MM.1S (cell line): ENCODE data around the gene UGT1A10.
"Not testable (repeated sequence)": the region's sequence is repeated elsewhere in the genome, so short reads cannot be mapped to it uniquely, and the experiment has no call there.

Experiments used
- DNase-seq: peaks from one replicate; pipeline ENCODE4 v3.0.0-alpha.2; 2015
- H2AFZ ChIP-seq: fragments of 300-600 bp; sonication (generic); 2 replicates; pipeline ENCODE4 v1.6.0; 2016; ENCODE audit warnings: antibody characterized with exemption, low read length
- H3F3A ChIP-seq: fragments of 300-600 bp; sonication (generic); 2 replicates; pipeline ENCODE4 v1.6.1; 2016; ENCODE audit warnings: mild to moderate bottlenecking, antibody characterized with exemption, low read length, moderate library complexity, mixed read lengths; ENCODE audit not compliant: insufficient read depth
- H3K27ac ChIP-seq: fragments of 300-600 bp; sonication (generic); 2 replicates; pipeline ENCODE4 v1.5.1; 2016; ENCODE audit warnings: mild to moderate bottlenecking, low read length
- H3K27me3 ChIP-seq: fragments of 300-600 bp; sonication (generic); replicated peaks from 2 replicates; pipeline ENCODE4 v1.6.0; 2016; ENCODE audit warnings: low read length; ENCODE audit not compliant: insufficient read depth
- H3K36me3 ChIP-seq: fragments of 300-600 bp; sonication (generic); replicated peaks from 2 replicates; pipeline ENCODE4 v1.6.1; 2016; ENCODE audit warnings: mild to moderate bottlenecking, low read length, mixed read lengths; ENCODE audit not compliant: insufficient read depth
- H3K4me1 ChIP-seq: fragments of 300-600 bp; sonication (generic); 2 replicates; pipeline ENCODE4 v1.6.1; 2016; ENCODE audit warnings: low read length, mixed read lengths
- H3K4me2 ChIP-seq: fragments of 300-600 bp; sonication (generic); 2 replicates; pipeline ENCODE4 v1.6.0; 2016; ENCODE audit warnings: low read depth, low read length
- H3K4me3 ChIP-seq: fragments of 300-600 bp; sonication (generic); 2 replicates; pipeline ENCODE4 v1.5.1; 2016; ENCODE audit warnings: low read length, mixed read lengths
- H3K79me2 ChIP-seq: fragments of 300-600 bp; sonication (generic); 2 replicates; pipeline ENCODE4 v1.6.1; 2016; ENCODE audit warnings: mixed run types, low read length, mixed read lengths
- H3K9ac ChIP-seq: fragments of 300-600 bp; sonication (generic); 2 replicates; pipeline ENCODE4 v1.6.1; 2016; ENCODE audit warnings: low read length, mixed read lengths
- H3K9me2 ChIP-seq: fragments of 300-600 bp; sonication (generic); replicated peaks from 2 replicates; pipeline ENCODE4 v1.6.1; 2016; ENCODE audit warnings: mild to moderate bottlenecking, low read length, mixed read lengths; ENCODE audit not compliant: insufficient read depth
- H3K9me3 ChIP-seq: fragments of 300-600 bp; sonication (generic); replicated peaks from 2 replicates; pipeline ENCODE4 v1.6.1; 2016; ENCODE audit warnings: mild to moderate bottlenecking, low read length, mixed read lengths; ENCODE audit not compliant: insufficient read depth
- H4K20me1 ChIP-seq: fragments of 300-600 bp; sonication (generic); 2 replicates; pipeline ENCODE4 v1.6.1; 2016; ENCODE audit warnings: mild to moderate bottlenecking, low read length, moderate library complexity, mixed read lengths; ENCODE audit not compliant: insufficient read depth
- CTCF ChIP-seq: fragments of 300-600 bp; sonication (generic); IDR thresholded peaks from 2 replicates; pipeline ENCODE4 v1.5.1; 2016; ENCODE audit warnings: antibody characterized with exemption, low read length, mixed read lengths
- EZH2 ChIP-seq: fragments of 300-600 bp; sonication (generic); optimal IDR thresholded peaks from 2 replicates; pipeline ENCODE3; 2017; ENCODE audit warnings: low read depth, mild to moderate bottlenecking, antibody characterized with exemption, low read length, mixed read lengths
- EZH2phosphoT487 ChIP-seq: fragments of 300-600 bp; sonication (generic); IDR thresholded peaks from 2 replicates; pipeline ENCODE4 v1.6.1; 2018; ENCODE audit warnings: antibody characterized with exemption, low read length

Gene UGT1A10

GRCh38 chr2:233643128-233643527 is 6.9 kb downstream of the UGT1A10 start:
- no peaks in the 10 kb centered on the region for H3K36me3 ChIP-seq
- no peaks in the 10 kb centered on the region for H3F3A ChIP-seq
- no peaks in the 10 kb centered on the region for H3K9me2 ChIP-seq
- no peaks in the 10 kb centered on the region for H4K20me1 ChIP-seq
- no peaks in the 10 kb centered on the region for H3K4me1 ChIP-seq
- H3K9ac ChIP-seq = no peak overlapping the region
- no peak overlapping the region for H3K27ac ChIP-seq
- no peak for TF ChIP-seq EZH2
- TF ChIP-seq EZH2phosphoT487 = no peak
- peak; percentile 22 for TF ChIP-seq CTCF
- no peak for DNase-seq
- H3K4me2 ChIP-seq = no peak overlapping the region
- H3K27me3 ChIP-seq = no peaks in the 10 kb centered on the region
- H3K4me3 ChIP-seq = no peak overlapping the region
- H3K9me3 ChIP-seq = no peaks in the 10 kb centered on the region
- no peak overlapping the region for H2AFZ ChIP-seq
- H3K79me2 ChIP-seq = no peaks in the 10 kb centered on the region

GRCh38 chr2:233646033-233646432 is 9.8 kb downstream of the UGT1A10 start:
- not testable (repeated sequence) for H2AFZ ChIP-seq, H3F3A ChIP-seq, H3K9me3 ChIP-seq

GRCh38 chr2:233650981-233651380 is 14.7 kb downstream of the UGT1A10 start:
- H3K4me2 ChIP-seq = no peak overlapping the region
- no peak for DNase-seq
- H3K9me2 ChIP-seq = no peaks in the 10 kb centered on the region

More at GRCh38 chr2:233646033-233646432, 9.8 kb downstream of the UGT1A10 start:
- H3K79me2 ChIP-seq, H3K4me3 ChIP-seq, DNase-seq, H3K27ac ChIP-seq, H3K27me3 ChIP-seq, H3K4me1 ChIP-seq, H3K4me2 ChIP-seq, H3K9me2 ChIP-seq, H3K36me3 ChIP-seq, H3K9ac ChIP-seq, H4K20me1 ChIP-seq: not testable (repeated sequence)

More at GRCh38 chr2:233650981-233651380, 14.7 kb downstream of the UGT1A10 start:
- no peaks in the 10 kb centered on the region for H3K9me3 ChIP-seq
- H3K27me3 ChIP-seq = no peaks in the 10 kb centered on the region
- H3K36me3 ChIP-seq = no peaks in the 10 kb centered on the region
- no peaks in the 10 kb centered on the region for H4K20me1 ChIP-seq
- H3K27ac ChIP-seq = no peak overlapping the region
- H3K4me1 ChIP-seq = no peaks in the 10 kb centered on the region
- TF ChIP-seq EZH2 (no peak), EZH2phosphoT487 (no peak), CTCF (no peak)
- H3F3A ChIP-seq = no peaks in the 10 kb centered on the region
- no peak overlapping the region for H2AFZ ChIP-seq
- H3K4me3 ChIP-seq = no peak overlapping the region
- no peak overlapping the region for H3K9ac ChIP-seq
- no peaks in the 10 kb centered on the region for H3K79me2 ChIP-seq
